ENCODE data around the gene PDE7B.

GRCh38 chr6:135870722-135871121, 19.2 kb downstream of the PDE7B start:
- TF ChIP-seq CTCF (conservative IDR thresholded peaks at IDR 0.05; ENCODE audit: low read depth, low read length), result no peak
- TF ChIP-seq EZH2 (IDR thresholded peaks at IDR 0.05; ENCODE audit: low read length, unreplicated experiment), result no peak
